Fibroblast of pulmonary artery (primary cell): ENCODE results near the gene FOXP2.

ENCODE experiments used
- DNase-seq: peaks from one replicate; pipeline ENCODE4 v3.0.0-alpha.2; 2010; ENCODE audit warnings: low read depth
- H3K4me3 ChIP-seq: replicated peaks from 2 replicates; pipeline ENCODE4 v1.5.1; 2011; ENCODE audit warnings: low read depth, mild to moderate bottlenecking, control low read depth, low read length, moderate library complexity
- TF ChIP-seq, protein P1 (sequence below): IDR thresholded peaks from 2 replicates; pipeline ENCODE4 v1.5.1; 2011; ENCODE audit warnings: mild to moderate bottlenecking, control low read depth, low read length, inconsistent platforms; ENCODE audit errors: missing control alignments

Gene FOXP2

DNA sequence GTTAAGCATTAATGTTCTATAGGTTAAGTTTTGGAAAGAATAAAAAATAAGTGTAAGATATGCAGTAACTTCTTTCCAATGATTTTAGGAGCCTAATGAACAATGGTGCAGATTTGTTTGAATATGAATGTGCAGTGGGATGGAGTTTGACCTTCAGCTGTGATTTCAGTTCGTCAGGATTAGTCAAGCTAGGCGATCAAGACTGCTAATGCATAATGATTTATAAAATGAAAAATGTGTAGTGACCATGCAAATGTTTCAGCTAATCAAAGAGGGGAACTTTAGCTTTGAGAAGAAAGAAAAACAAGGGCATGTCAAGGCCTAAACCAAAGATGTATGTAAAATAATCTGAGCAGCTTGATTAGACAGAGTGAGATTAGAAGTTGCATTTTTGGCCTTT lies 208.5 kb downstream of the FOXP2 start:
- H3K4me3 ChIP-seq = no peak overlapping the region
- TF ChIP-seq, protein P1, sequence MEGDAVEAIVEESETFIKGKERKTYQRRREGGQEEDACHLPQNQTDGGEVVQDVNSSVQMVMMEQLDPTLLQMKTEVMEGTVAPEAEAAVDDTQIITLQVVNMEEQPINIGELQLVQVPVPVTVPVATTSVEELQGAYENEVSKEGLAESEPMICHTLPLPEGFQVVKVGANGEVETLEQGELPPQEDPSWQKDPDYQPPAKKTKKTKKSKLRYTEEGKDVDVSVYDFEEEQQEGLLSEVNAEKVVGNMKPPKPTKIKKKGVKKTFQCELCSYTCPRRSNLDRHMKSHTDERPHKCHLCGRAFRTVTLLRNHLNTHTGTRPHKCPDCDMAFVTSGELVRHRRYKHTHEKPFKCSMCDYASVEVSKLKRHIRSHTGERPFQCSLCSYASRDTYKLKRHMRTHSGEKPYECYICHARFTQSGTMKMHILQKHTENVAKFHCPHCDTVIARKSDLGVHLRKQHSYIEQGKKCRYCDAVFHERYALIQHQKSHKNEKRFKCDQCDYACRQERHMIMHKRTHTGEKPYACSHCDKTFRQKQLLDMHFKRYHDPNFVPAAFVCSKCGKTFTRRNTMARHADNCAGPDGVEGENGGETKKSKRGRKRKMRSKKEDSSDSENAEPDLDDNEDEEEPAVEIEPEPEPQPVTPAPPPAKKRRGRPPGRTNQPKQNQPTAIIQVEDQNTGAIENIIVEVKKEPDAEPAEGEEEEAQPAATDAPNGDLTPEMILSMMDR = no peak
- DNase-seq = no peak

DNA sequence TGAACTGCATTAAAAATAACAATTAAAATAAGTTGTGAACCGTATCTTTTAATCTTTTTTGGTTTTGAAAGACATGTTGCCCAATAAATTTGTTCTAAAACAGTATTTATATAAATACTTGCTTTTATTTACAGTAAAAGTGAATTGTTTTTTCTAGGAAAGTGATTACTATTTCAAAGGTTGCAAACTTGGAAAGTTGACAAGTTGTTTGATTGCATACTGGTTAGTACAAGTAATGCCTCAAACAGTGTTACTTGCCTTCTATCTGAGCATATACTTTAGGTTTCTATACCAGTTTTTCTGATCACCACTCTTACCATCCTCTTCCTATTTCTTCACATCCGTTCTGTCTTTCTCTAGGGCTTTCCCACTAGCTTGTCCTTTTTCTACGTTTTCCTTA lies 212.6 kb downstream of the FOXP2 start:
- no peak overlapping the region for H3K4me3 ChIP-seq
- no peak for DNase-seq
- TF ChIP-seq, protein P1 = no peak

DNA sequence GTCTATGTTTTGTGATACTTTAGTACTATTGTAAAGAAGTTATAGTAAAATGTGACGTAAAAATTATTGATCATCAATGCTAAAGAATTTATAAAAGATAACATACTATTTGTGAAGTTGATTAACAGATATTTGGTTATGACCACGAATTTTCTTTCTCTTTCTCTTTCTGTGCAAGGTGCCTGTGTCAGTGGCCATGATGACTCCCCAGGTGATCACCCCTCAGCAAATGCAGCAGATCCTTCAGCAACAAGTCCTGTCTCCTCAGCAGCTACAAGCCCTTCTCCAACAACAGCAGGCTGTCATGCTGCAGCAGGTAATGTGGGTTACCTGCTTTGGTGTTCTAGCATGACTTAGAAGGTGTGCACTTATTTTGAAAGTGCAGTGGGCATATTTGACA lies 213.7 kb downstream of the FOXP2 start:
- H3K4me3 ChIP-seq = no peak overlapping the region
- no peak for DNase-seq
- TF ChIP-seq, protein P1 = no peak

DNA sequence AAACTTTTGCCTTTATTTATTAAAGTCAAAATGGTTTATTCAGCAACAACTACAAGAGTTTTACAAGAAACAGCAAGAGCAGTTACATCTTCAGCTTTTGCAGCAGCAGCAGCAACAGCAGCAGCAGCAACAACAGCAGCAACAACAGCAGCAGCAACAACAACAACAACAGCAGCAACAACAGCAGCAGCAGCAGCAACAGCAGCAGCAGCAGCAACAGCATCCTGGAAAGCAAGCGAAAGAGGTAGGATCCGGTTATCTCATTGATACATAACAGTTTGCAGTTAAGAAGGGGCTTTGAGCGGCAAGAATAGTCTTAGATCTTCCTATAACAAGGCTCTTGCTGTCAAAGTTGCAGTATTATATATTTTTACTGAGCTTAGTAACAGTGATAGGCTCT lies 215.1 kb downstream of the FOXP2 start:
- no peak for DNase-seq
- TF ChIP-seq, protein P1 = no peak
- no peak overlapping the region for H3K4me3 ChIP-seq

DNA sequence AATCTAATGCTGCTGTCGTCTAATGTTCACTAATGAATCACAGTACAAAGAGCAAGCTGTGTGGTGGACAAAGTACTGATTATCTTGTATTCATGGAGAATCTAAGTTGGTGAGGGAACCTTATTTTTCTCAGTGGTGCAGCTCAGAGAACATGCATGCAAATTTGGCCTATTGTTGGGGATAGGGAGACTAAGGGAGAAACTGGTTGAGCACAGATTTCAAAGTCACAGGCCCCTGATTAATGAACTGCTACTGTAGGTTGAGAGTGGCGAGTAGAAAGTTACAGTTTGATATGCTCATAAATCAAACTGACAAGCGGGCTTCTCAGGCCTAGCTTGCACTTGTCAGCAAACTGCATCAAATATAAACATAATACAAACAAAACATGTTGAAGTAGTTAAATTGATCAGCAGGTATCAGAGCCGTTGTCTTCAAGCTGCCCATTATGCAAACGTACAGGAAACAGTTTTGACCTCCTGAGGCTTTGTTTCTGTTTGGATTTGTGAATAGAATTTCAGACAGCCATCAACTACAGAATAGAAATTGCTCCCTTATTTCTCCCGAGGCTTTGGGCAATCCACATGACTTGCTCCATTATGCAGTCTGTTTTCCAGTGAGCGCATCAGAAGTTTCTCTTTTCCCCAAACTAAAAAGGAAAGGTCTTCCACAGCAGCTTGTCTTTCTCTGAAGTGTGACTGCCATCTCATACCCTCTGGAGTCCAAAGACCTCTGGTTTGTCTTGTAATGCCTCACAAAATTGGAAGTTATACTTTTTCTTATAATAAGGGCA lies 215.8 kb downstream of the FOXP2 start:
- TF ChIP-seq, protein P1 = no peak
- H3K4me3 ChIP-seq = no peak overlapping the region
- DNase-seq = no peak

DNA sequence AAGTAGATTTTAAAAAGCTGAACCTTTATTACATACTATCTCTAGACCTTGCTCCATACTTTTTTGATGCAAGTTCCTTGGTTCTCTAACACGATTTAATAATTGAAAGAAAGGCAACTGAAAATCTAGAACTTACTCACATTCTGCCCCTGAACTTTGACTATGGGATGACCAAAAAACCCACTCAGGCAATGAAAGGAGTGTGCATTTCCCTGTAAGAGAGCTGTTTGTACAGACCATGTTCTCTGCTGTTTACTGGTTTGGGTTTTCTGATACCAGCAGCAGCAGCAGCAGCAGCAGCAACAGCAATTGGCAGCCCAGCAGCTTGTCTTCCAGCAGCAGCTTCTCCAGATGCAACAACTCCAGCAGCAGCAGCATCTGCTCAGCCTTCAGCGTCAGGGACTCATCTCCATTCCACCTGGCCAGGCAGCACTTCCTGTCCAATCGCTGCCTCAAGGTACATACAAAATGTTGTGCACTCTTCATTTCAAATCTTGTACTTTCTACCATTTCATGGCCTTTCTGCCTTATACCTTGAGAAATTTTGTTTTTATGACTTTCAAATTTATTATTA lies 216.7 kb downstream of the FOXP2 start:
- H3K4me3 ChIP-seq = no peak overlapping the region
- DNase-seq = no peak
- TF ChIP-seq, protein P1 = no peak

DNA sequence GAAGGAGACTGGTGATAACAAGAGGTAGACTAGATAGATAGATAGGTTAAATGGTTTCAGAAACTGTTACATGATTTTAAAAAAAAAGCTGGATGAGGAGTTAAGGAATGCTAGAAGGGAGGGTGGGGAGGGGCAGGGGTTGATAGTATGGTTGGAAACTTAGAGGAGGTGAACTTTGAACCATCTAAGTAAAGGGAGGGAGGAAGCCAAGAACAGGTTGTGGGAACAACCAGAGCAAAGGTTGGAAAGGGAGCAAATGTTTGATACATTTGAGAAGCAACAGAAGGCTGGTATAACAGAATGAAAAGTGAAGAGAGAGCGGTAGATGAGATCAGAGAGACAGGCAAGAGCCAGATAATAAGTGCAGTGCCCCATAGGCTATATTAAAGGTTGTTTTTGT lies 224.8 kb downstream of the FOXP2 start:
- TF ChIP-seq, protein P1 = no peak
- DNase-seq = no peak
- no peak overlapping the region for H3K4me3 ChIP-seq
